HepG2 (cell line): ENCODE results near the gene RHOT2. TPM values are rescaled to one million over a fixed set of nuclear protein-coding genes. Genes with fewer than 3 reads are reported as not detected.

Experiments used
- ATF1 ChIP-seq: IDR thresholded peaks from 2 replicates; pipeline ENCODE4 v1.6.1; 2016; ENCODE audit warnings: mild to moderate bottlenecking, control low read depth
- CBX1 ChIP-seq: IDR thresholded peaks from one replicate; pipeline ENCODE4 v1.6.1; 2016; ENCODE audit warnings: antibody characterized with exemption, low read depth
- MTERF4 ChIP-seq: sonication (generic); formaldehyde crosslinking; IDR thresholded peaks from 2 replicates; pipeline ENCODE4 v1.8.0; 2023; ENCODE audit warnings: mild to moderate bottlenecking, missing genetic modification reagents
- POGK ChIP-seq: sonication (generic); formaldehyde crosslinking; conservative IDR thresholded peaks from 2 replicates; pipeline ENCODE4 v1.8.0; 2022; ENCODE audit warnings: mild to moderate bottlenecking, moderate library complexity, missing genetic modification reagents
- PREB ChIP-seq: sonication (generic); formaldehyde crosslinking; IDR thresholded peaks from 2 replicates; pipeline ENCODE4 v1.4.0; 2020; ENCODE audit warnings: missing genetic modification reagents
- YEATS2 ChIP-seq: sonication (generic); formaldehyde crosslinking; IDR thresholded peaks from 2 replicates; pipeline ENCODE4 v1.4.0; 2020; ENCODE audit warnings: missing genetic modification reagents, borderline replicate concordance
- YEATS4 ChIP-seq: sonication (generic); formaldehyde crosslinking; IDR thresholded peaks from 2 replicates; pipeline ENCODE4 v1.4.0; 2020; ENCODE audit warnings: missing genetic modification reagents, borderline replicate concordance
- ZKSCAN5 ChIP-seq: sonication (generic); formaldehyde crosslinking; IDR thresholded peaks from 2 replicates; pipeline ENCODE4 v1.5.1; 2020; ENCODE audit warnings: mild to moderate bottlenecking, missing genetic modification reagents
- ZMYM4 ChIP-seq: sonication (generic); formaldehyde crosslinking; IDR thresholded peaks from 2 replicates; pipeline ENCODE4 v1.8.1; 2023; ENCODE audit warnings: mild to moderate bottlenecking, missing genetic modification reagents
- ZNF142 ChIP-seq: sonication (generic); formaldehyde crosslinking; IDR thresholded peaks from 2 replicates; pipeline ENCODE4 v1.4.0; 2020; ENCODE audit warnings: missing genetic modification reagents
- ZNF326 ChIP-seq: sonication (generic); formaldehyde crosslinking; IDR thresholded peaks from 2 replicates; pipeline ENCODE4 v1.4.0; 2020; ENCODE audit warnings: missing genetic modification reagents, borderline replicate concordance
- ZNF737 ChIP-seq: sonication (generic); formaldehyde crosslinking; IDR thresholded peaks from 2 replicates; pipeline ENCODE4 v1.5.0; 2020; ENCODE audit warnings: missing genetic modification reagents, mild to moderate bottlenecking, borderline replicate concordance
- polyA plus RNA-seq, 8 experiments: library from polyadenylated mRNA; depleted of rRNA in 3 of 8; stranded (reverse) in 7 of 8; unstranded in 1 of 8; fragments of >200 nt; fragmentation: Illumina TruSeq in 4 of 8; extraction: Trizol in 4 of 8; gene quantifications; 2 replicates each; pipeline versions ENCODE4 v1.2.1 to v1.2.3, GENCODE V29; 2011 to 2016; ENCODE audit warnings: low read depth in 4 of 8, missing spikeins in 1 of 8, mixed read lengths in 1 of 8; ENCODE audit not compliant: insufficient read depth in 1 of 8
- total RNA-seq, 5 experiments: library from RNA; depleted of rRNA; stranded (reverse); fragments of >200 nt; fragmentation: Illumina TruSeq; extraction: Trizol; gene quantifications; 2 replicates each; pipeline ENCODE4 v1.2.3, GENCODE V29; 2016; ENCODE audit warnings: low read depth in 1 of 5

Gene RHOT2
- total and polyA plus RNA-seq, 2 of the 13 experiments (the other 11 are each of a cell fraction or from before 2014, with no cell fraction given), result 63.6 to 76.9 TPM

GRCh38 chr16:648781-649589, 18.9 kb upstream of the RHOT2 start, which contains the start of gene WDR90 (continued):
- TF ChIP-seq MTERF4 (CRISPR knock-in tag), result 0 out of 2 replicates have a peak, but pooled peaks have one; percentile 58
- TF ChIP-seq POGK (CRISPR knock-in tag), result peak; percentile 97
- no peak for TF ChIP-seq ZNF326 (CRISPR knock-in tag)
- TF ChIP-seq CBX1, result peak; percentile 80
- peak; percentile 81 for TF ChIP-seq YEATS2 (CRISPR knock-in tag)
- TF ChIP-seq ZKSCAN5 (CRISPR knock-in tag), result no peak
- TF ChIP-seq ZNF142 (CRISPR knock-in tag), result 0 out of 2 replicates have a peak, but pooled peaks have one; percentile 49
- peak; percentile 90 for TF ChIP-seq ZMYM4
- TF ChIP-seq YEATS4, result peak; percentile 80; the same call in 1 of the 2 replicates
- no peak for TF ChIP-seq ATF1 (CRISPR knock-in tag)
- TF ChIP-seq PREB (CRISPR knock-in tag), result peak; percentile 54; the same call in 1 of the 2 replicates
- TF ChIP-seq ZNF737 (CRISPR knock-in tag), result 0 out of 2 replicates have a peak, but pooled peaks have one; percentile 63
